Gastroesophageal sphincter (tissue), 3 donors: ENCODE measurements around the gene OTUD5.

ENCODE experiments used
- POLR2A ChIP-seq, 2 donors: fragments of 450-650 bp; IDR thresholded peaks; one replicate each; pipeline ENCODE4 v1.6.1; 2017; ENCODE audit warnings: antibody characterized with exemption in 2 of 2, mild to moderate bottlenecking in 2 of 2, moderate library complexity in 1 of 2
- POLR2AphosphoS5 ChIP-seq: sonication (generic); formaldehyde crosslinking; IDR thresholded peaks from one replicate; pipeline ENCODE4 v1.6.1; 2017; ENCODE audit warnings: antibody characterized with exemption
- TF ChIP-seq, protein P1 (sequence below), 4 experiments: fragments of 200-600 bp in 2 of 4; fragments of 450-650 bp in 2 of 4; sonication (generic) in 1 of 4; IDR thresholded peaks; one replicate each; pipeline ENCODE4 v1.5.1; 2017 to 2019; ENCODE audit warnings: antibody characterized with exemption in 4 of 4, mild to moderate bottlenecking in 2 of 4, moderate library complexity in 2 of 4

GRCh38 chrX:48992341-48992740 lies 34.9 kb upstream of the OTUD5 start:
- no peak for TF ChIP-seq POLR2AphosphoS5
- TF ChIP-seq, protein P1, sequence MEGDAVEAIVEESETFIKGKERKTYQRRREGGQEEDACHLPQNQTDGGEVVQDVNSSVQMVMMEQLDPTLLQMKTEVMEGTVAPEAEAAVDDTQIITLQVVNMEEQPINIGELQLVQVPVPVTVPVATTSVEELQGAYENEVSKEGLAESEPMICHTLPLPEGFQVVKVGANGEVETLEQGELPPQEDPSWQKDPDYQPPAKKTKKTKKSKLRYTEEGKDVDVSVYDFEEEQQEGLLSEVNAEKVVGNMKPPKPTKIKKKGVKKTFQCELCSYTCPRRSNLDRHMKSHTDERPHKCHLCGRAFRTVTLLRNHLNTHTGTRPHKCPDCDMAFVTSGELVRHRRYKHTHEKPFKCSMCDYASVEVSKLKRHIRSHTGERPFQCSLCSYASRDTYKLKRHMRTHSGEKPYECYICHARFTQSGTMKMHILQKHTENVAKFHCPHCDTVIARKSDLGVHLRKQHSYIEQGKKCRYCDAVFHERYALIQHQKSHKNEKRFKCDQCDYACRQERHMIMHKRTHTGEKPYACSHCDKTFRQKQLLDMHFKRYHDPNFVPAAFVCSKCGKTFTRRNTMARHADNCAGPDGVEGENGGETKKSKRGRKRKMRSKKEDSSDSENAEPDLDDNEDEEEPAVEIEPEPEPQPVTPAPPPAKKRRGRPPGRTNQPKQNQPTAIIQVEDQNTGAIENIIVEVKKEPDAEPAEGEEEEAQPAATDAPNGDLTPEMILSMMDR (IDR thresholded peaks at IDR 0.05): no peak
- TF ChIP-seq POLR2A (IDR thresholded peaks at IDR 0.05): no peak
